Ovary (tissue), 9 donors: ENCODE data around the gene DOK1. TPM values are rescaled to one million over a fixed set of nuclear protein-coding genes. Genes with fewer than 3 reads are reported as not detected.
"Not testable (repeated sequence)": the region's sequence is repeated elsewhere in the genome, so short reads cannot be mapped to it uniquely, and the experiment has no call there.

Source experiments
- DNase-seq, 5 donors: peaks; one replicate each; pipeline ENCODE4 v3.0.0-alpha.2; 2019 to 2020
- H3K27ac ChIP-seq, 2 donors: fragments of 200-600 bp; one replicate each; pipeline versions ENCODE4 v1.5.1 to v1.8.0; 2019 to 2022
- H3K27me3 ChIP-seq: fragments of 200-600 bp; one replicate; pipeline ENCODE4 v1.8.0; 2022
- H3K36me3 ChIP-seq: fragments of 200-600 bp; sonication (generic); one replicate; pipeline ENCODE4 v1.5.1; 2019
- H3K4me1 ChIP-seq: one replicate; pipeline ENCODE4 v1.8.1; 2013; ENCODE audit warnings: mild to moderate bottlenecking, moderate library complexity; ENCODE audit not compliant: insufficient read depth
- H3K4me3 ChIP-seq: fragments of 200-600 bp; sonication (generic); one replicate; pipeline ENCODE4 v1.5.1; 2017
- H3K9me3 ChIP-seq, 2 donors: fragments of 200-600 bp in 1 of 2; sonication (generic) in 1 of 2; one replicate each; pipeline versions ENCODE4 v1.5.1 to v1.8.1; 2013 to 2019; ENCODE audit warnings: mild to moderate bottlenecking in 1 of 2, moderate library complexity in 1 of 2
- EP300 ChIP-seq: sonication (generic); formaldehyde crosslinking; IDR thresholded peaks from one replicate; pipeline ENCODE4 v1.6.1; 2017; ENCODE audit warnings: antibody characterized with exemption
- POLR2A ChIP-seq: fragments of 450-650 bp; IDR thresholded peaks from one replicate; pipeline ENCODE4 v1.6.1; 2017; ENCODE audit warnings: antibody characterized with exemption, mild to moderate bottlenecking, moderate library complexity
- WGBS, 3 donors: extraction: QIAGEN DNeasy Blood & Tissue Kit in 1 of 3; methylation state at CpG; one replicate each; pipeline versions ENCODE4 v1.1.5 to v1.1.7; 2013 to 2017; 5-methylcytosine and 5-hydroxymethylcytosine counted together
- intact Hi-C, 4 donors: fragments of 100-400 bp; cut with DNase I; formaldehyde crosslinking; loops; one replicate each; pipeline versions ENCODE4 v1.11.0 to v1.15.1; 2022 to 2023
- polyA plus RNA-seq, 2 donors: library from polyadenylated mRNA; stranded (reverse); fragments of 200-250 nt in 1 of 2; fragments of 350-450 nt in 1 of 2; fragmentation: Illumina TruSeq in 1 of 2; extraction: RNeasy Lipid Tissue Mini Kit (QIAGEN cat#74804) in 1 of 2; gene quantifications; one replicate each; pipeline ENCODE4 v1.2.3, GENCODE V29; 2013 to 2014
- total RNA-seq, 7 donors: library from RNA; depleted of rRNA in 2 of 7; stranded (reverse); fragments of >200 nt in 2 of 7; fragmentation: NEBNext Ultra II Directional in 3 of 7; extraction: Animal tissue kit (Norgen Biotek cat#: 25700) in 3 of 7; gene quantifications; one replicate each; pipeline versions ENCODE4 v1.1.0 to v1.2.4, GENCODE V29; 2016 to 2023
- TF ChIP-seq, protein P1 (sequence below), 3 donors: fragments of 450-650 bp in 2 of 3; fragments of 200-600 bp in 1 of 3; IDR thresholded peaks; one replicate each; pipeline versions ENCODE4 v1.5.1 to v1.8.0; 2016 to 2022; ENCODE audit warnings: antibody characterized with exemption in 3 of 3, mild to moderate bottlenecking in 1 of 3
- donor health status: DM: no; HTN: no; CAD: no; lungs with moderate emphysema.
- donor health status: DM: no; HTN: no; CAD: no.
- donor health status: Bipolar disorder and iron deficiency.
- donor health status: DM: yes; HTN: yes; CAD: no.
- donor health status: DM: no; HTN: no; CAD: no.
- donor health status: DM: yes; HTN: yes; CAD: no.

DOK1 gene
- total and polyA plus RNA-seq, 9 donors = 6.5 to 16.0 (median 12.9) TPM

DNA sequence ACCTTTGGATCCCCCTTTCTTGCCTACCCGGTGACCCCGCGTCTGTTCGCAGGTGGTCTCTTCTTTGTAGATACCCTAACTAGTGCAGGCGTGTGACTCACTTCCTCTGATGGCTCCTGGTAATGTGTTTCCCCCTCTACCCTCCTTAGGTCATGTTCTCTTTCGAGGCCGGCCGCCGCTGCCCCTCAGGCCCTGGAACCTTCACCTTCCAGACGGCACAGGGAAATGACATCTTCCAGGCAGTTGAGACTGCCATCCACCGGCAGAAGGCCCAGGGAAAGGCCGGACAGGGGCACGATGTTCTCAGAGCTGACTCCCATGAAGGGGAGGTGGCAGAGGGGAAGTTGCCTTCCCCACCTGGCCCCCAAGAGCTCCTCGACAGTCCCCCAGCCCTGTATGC lies 1.6 kb downstream of the DOK1 start:
- no peak for TF ChIP-seq POLR2A
- no peak for TF ChIP-seq EP300
- TF ChIP-seq, protein P1, sequence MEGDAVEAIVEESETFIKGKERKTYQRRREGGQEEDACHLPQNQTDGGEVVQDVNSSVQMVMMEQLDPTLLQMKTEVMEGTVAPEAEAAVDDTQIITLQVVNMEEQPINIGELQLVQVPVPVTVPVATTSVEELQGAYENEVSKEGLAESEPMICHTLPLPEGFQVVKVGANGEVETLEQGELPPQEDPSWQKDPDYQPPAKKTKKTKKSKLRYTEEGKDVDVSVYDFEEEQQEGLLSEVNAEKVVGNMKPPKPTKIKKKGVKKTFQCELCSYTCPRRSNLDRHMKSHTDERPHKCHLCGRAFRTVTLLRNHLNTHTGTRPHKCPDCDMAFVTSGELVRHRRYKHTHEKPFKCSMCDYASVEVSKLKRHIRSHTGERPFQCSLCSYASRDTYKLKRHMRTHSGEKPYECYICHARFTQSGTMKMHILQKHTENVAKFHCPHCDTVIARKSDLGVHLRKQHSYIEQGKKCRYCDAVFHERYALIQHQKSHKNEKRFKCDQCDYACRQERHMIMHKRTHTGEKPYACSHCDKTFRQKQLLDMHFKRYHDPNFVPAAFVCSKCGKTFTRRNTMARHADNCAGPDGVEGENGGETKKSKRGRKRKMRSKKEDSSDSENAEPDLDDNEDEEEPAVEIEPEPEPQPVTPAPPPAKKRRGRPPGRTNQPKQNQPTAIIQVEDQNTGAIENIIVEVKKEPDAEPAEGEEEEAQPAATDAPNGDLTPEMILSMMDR (IDR thresholded peaks at IDR 0.05) = no peak
- no peak for DNase-seq

DNA sequence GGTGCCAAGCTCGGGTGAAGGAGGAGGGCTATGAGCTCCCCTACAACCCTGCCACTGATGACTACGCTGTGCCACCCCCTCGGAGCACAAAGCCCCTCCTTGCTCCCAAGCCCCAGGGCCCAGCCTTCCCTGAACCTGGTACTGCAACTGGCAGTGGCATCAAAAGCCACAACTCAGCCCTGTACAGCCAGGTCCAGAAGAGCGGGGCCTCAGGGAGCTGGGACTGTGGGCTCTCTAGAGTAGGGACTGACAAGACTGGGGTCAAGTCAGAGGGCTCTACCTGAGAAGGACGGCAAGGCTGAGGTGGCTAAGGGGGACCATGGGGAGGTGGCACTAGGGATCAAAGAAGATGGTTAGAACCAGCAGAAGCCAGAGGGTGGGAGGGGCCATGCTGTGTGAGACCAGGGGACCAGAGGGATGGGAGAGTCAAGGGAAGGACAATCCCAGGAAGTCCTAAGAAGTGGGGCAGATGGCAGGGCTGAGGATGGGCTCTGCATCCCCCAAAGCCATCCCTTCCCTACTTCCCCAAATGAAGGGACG lies 2.4 kb downstream of the DOK1 start:
- 88 to 91% (median 90%) methylated on average over 6 of the region's 6 CpGs for WGBS, 3 donors
- Histone ChIP-seq H3K27ac (no peak overlapping the region), H3K4me3 (no peak overlapping the region), H3K36me3 (no peaks in the 10 kb centered on the region), H3K9me3 (no peaks in the 10 kb centered on the region), H3K4me1 (peaks cover 5% of the 10 kb centered on the region), H3K27me3 (no peaks in the 10 kb centered on the region)
- intact Hi-C loops = no loop called here
- no peak for TF ChIP-seq EP300
- TF ChIP-seq POLR2A = no peak
- TF ChIP-seq, protein P1 (IDR thresholded peaks at IDR 0.05) = no peak
- DNase-seq = no peak

More for the DNA sequence above, 1.6 kb downstream of the DOK1 start:
- Histone ChIP-seq H3K4me1 (peaks cover 5% of the 10 kb centered on the region), H3K27me3 (no peaks in the 10 kb centered on the region), H3K4me3 (no peak overlapping the region), H3K36me3 (no peaks in the 10 kb centered on the region), H3K27ac (no peak overlapping the region), H3K9me3 (no peaks in the 10 kb centered on the region)
- WGBS, 3 donors = 90 to 94% (median 90%) methylated on average over 14 of the region's 14 CpGs
- intact Hi-C loops = no loop called here

DNA sequence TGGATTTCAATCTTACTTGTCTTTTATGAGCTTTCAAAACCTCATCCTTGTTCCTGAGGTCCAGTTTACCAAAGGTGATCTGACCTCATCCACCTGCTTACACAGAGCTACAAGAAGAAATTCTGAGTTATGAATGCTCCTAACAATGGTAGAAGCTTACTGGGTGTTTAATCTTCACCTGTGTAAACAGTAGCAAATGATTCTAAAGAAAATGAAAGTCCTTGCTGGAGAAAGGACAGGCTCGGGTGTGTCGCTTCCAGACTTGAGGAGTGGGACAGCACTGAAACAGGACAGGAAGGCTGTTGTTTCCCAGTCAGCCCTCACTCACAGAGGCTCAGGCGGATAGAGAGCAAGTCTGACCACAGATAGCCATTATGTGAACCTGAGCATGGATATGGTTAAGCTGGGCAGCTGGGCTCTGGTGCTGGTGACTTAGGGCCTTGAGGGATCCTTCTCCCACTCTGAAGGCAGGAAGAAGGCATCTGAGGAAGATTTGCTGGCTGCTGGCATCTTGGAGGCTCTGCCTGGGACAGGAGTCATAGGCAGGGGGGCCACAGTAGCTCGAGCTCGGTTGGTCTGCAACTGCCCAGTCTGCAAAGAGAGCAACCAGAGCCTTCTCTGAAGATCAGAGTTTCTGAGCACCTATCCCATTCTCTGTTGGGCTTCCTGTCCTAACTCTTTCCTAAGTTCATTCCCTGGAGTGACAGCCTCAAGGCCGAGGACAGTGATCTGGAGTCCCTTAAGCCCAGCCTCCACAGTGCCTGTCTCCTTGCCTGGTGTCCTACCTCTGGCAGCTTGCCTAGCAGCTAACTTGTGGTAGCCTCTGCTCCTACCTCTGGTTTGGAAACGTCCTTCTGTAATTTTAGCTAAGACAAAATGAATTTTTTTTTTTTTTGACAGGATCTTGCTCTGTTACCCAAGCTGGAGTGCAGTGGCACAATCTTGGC lies 4.0 kb downstream of the DOK1 start:
- no peak for TF ChIP-seq POLR2A
- no peak for DNase-seq
- intact Hi-C loops = no loop called here
- H3K4me1 ChIP-seq = no peaks in the 10 kb centered on the region
- no peak overlapping the region for H3K4me3 ChIP-seq
- H3K9me3 ChIP-seq = no peaks in the 10 kb centered on the region
- WGBS, 3 donors = 59 to 66% (median 60%) methylated on average over 7 of the region's 7 CpGs
- no peak overlapping the region for H3K27ac ChIP-seq
- H3K36me3 ChIP-seq = no peaks in the 10 kb centered on the region
- no peaks in the 10 kb centered on the region for H3K27me3 ChIP-seq

DNA sequence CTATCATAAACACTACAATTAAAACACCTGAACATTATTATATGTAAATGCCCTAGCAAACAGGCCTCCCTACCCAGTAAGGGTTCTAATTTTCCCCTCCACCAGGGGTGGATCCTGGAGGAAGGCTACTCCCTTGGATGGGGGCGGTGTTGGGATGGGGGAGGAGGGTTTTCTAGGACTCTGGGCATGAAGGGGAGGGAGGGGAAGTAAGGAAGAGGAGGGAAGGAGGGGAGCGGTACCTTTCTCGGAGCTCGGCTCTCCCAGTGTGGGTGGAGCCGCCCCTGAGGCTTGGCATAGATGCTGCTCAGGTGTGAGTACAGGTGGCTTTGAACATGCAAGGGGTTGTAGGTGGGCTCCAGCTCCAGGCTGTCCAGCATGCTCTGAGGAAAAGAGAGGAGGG lies 5.4 kb downstream of the DOK1 start:
- Histone ChIP-seq H3K27ac (no peak overlapping the region), H3K36me3 (no peaks in the 10 kb centered on the region), H3K9me3 (no peaks in the 10 kb centered on the region), H3K4me1 (no peaks in the 10 kb centered on the region), H3K27me3 (no peaks in the 10 kb centered on the region), H3K4me3 (no peak overlapping the region)
- no peak for DNase-seq
- 11 to 19% (median 13%) methylated on average over 5 of the region's 5 CpGs for WGBS, 3 donors
- intact Hi-C loops = no loop called here
- TF ChIP-seq EP300 = no peak
- TF ChIP-seq, protein P1 (IDR thresholded peaks at IDR 0.05) = no peak
- TF ChIP-seq POLR2A = no peak

DNA sequence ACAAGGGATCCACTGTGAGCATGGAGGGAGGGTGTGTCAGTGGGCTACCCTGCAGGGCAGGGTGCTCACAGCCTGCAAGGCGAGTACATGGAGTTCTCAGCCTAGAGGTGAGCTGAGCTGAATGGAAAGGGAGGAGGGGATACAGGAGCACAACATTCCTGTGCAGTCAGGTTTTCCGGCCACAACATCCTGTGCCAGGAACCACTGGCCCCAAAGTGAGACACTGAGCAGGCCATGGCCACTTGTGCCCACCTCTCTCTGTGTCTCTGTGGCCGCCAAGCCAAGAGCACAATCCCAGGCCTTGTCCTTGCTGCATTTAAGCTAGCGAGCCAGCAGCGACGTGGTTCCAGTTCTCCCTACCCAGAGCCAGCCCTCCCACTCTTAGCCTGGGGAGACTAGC lies 6.1 kb downstream of the DOK1 start:
- Histone ChIP-seq H3K9me3 (no peaks in the 10 kb centered on the region), H3K36me3 (no peaks in the 10 kb centered on the region), H3K27me3 (no peaks in the 10 kb centered on the region), H3K4me1 (no peaks in the 10 kb centered on the region), H3K4me3 (no peak overlapping the region), H3K27ac (no peak overlapping the region)
- 25 to 33% (median 32%) methylated on average over 6 of the region's 6 CpGs for WGBS, 3 donors
- intact Hi-C loops = no loop called here
- no peak for DNase-seq
- TF ChIP-seq EP300 (no peak), POLR2A (no peak)
- TF ChIP-seq, protein P1 (IDR thresholded peaks at IDR 0.05) = no peak

DNA sequence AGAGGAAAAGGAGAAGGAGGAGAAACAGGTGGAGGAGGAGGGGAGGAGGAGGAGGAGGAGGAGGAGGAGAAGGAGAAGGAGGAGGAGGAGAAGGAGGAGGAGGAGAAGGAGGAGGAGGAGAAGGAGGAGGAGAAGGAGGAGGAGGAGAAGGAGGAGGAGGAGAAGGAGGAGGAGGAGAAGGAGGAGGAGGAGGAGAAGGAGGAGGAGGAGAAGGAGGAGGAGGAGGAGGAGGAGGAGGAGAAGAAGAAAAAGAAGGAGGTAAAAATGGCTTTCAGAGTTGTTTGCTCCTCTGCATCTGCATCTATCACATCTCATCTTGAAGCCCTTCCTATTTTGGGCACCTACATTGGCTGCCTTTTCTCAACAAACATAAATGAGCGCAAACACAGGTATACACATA lies 6.5 kb downstream of the DOK1 start:
- H3K27me3 ChIP-seq, intact Hi-C loops, H3K36me3 ChIP-seq, DNase-seq, H3K27ac ChIP-seq, H3K9me3 ChIP-seq, H3K4me3 ChIP-seq, H3K4me1 ChIP-seq: not testable (repeated sequence)
- WGBS, 3 donors = 82 to 89% (median 83%) methylated on average over 1 of the region's 1 CpG
